Inferior parietal cortex (tissue), 1 donor: ENCODE results near the gene BIN1.
A peak's percentile ranks its signal among the peaks of the same experiment; 100 is the strongest.

ENCODE experiments used
- DNase-seq: peaks from one replicate; pipeline ENCODE4 v3.0.0-alpha.2; 2016; ENCODE audit errors: extremely low spot score

BIN1 gene

GRCh38 chr2:127058246-127058953 lies 48.6 kb downstream of the BIN1 start:
- DNase-seq, result no peak

DNA sequence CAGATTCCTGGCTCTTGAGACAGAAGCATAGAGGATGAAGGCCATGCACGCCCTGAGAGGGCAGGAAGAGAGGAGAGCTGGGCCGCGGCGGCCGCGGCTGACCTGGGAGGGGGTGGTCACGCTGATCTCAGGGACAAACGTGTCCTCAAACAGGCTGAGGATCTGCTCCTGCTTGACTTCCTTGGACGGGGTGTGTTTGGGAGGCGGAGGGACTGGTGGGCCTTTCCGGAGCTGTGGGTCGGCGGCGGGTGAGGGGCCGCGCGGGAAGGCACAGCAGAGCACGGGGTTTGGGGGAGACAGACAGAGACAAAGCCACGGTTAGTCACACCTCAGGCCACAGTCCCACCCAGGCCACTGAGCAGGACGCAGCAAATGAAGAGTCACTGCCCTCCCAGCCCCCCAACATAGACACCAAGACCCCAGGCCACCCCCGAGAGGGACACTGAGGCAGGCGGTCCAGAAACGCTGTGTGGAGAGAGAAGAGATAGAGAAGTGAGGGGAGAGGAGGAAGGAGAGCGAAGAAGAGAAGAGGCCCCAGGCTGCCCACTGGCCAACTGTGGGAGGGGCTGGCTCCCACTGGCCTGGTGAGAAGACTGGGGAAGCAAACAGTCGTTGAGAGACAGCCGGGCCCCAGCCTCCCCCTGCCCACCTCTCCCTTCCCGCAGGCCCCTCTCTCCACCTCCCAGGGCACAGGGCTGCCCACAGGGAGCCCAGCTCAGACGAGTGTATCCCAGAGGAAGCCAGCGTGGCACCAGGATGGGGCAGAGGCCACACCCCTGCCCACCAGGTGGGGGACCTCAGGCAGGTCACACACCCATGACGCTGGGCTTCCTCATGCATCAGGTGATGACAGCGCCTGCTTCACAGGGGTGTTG lies 49.3 kb downstream of the BIN1 start:
- no peak for DNase-seq

DNA sequence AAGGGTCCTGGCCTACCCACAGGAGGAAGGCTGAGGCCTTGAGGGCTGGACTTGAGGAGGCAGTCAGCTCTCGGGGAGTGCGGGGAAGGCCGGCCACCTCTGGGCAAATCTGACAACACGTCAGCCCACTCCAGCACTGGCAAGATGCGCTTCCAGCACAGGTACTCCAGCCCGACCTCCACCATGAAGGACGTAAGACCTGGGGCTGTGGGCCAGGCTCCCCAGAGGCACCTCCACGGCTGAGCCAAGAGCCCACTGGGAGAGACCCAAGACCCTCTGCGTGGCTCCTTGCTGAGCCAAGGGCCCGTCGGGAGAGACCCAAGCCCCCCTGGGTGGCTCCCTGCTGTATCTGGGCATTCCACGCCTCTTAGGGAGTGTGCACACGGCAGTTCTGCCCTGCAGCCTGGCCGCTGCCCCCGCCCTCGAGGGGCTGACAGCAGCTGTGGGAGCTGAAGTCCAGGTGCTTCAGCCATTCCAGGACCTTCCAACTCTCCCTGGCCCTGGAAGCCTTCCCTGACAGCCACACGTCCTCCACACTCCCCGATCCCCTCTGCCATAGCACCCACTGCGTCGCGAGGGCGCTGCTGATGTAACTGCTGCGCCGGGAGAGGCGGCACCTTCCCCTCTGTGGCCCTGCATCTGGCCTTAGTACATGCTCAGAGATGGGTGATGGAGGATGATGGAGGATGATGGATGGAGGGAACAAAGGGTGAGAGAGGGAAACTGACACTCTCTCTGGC lies 50.2 kb downstream of the BIN1 start:
- DNase-seq, result no peak

- DNase-seq, result no peak
Measured at GRCh38 chr2:127056086-127056485, 50.9 kb downstream of the BIN1 start.

DNA sequence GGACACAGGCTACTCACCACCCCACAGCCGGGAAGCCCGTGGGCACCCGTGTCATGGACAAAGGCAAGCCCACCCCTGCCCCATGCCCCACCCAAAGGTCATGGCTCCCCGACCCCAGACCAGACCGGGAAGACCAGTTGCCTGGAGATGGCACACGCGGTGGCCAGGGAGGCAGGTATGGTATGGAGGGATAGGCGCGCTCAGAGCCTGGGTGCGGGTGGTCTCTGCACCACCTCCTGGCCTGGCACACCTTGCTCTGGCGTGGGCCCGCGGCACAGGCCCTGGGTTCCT lies 51.2 kb downstream of the BIN1 start:
- DNase-seq, result no peak

- no peak for DNase-seq
Measured at GRCh38 chr2:127054996-127055785, 51.8 kb downstream of the BIN1 start.

GRCh38 chr2:127054604-127054930 lies 52.4 kb downstream of the BIN1 start:
- no peak for DNase-seq

- no peak for DNase-seq
Measured at GRCh38 chr2:127053731-127054603, 53.0 kb downstream of the BIN1 start.

DNA sequence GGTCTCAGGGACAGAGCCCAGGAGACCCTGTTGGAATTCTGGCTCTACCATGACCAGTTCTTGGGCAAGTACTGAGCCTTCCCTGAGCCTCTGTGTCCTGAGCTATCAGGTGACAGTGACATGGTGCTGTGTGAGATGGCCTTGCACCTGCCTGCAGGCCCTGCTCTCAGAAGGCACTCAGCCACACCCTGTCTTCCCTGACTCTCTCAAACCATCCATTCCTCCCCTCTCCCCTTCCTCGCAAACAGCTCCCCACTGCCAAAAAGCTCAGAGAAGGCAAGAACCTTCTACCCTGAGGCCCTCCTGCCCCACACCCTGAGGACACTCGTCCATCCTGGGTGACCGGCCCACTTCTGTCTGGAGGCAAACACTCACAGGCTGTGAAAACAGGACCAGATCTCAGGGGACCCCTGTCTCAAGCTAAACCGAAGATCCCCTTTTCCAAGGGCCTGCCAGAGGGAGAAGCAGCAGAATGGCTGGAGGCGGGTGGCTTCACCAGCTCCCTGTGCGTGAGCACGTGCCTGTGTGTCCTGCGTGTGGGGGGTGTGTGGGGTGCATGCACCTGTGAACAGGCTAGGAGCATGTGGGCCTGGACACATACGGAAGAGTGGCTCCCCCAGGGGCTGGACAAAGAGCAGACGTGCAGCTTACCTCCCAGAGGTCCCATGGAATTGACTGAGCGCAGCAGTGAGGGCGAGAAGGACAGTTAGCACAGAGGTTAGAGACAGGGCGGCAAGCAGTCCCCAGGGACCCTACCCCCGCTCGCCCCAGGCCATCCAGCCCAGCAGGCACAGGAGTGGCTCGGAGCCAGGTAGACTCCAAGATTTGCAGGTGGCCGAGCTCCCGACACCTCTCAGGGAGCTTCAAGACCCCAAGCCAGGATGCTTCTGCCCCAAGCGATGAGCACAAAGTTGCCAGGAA lies 53.9 kb downstream of the BIN1 start:
- no peak for DNase-seq

DNA sequence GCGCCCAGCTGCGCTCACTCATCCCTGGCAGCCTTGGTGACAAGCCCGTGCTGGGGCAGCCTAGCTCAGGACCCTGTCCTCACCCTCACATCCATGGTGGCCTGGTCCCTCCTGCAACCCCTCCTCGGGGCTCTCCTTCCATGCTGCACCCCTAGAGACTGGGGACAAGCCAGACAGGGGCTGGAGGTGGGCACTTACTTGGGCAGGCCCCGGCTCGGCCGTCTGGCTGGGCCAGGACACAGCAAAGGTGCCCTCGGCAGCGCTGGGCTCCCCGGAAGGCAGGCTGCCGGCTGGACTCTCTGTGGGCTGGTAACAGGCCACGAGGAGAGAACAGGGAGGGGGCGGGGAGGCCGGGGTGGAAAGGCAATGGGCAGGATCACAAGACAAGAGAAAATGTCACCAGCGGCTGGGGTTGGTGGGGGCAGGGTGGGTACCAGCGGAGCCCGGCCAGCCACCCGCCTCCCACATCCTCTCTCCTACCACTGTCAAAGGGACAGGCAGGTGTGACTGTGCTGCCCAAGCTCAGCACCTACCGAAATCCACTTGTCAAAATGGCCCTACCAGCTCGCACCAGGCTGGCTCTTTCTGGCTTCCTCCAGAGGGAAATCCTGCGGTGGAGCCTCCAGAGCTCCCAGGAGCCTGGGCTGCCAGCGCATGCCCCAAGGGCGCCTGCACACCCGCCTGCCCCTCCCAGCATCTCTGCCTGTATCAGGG lies 54.7 kb downstream of the BIN1 start:
- no peak for DNase-seq

- no peak for DNase-seq
Measured at GRCh38 chr2:127051116-127052056, 55.6 kb downstream of the BIN1 start.

- DNase-seq, result no peak
Measured at GRCh38 chr2:127050803-127051115, 56.2 kb downstream of the BIN1 start.

GRCh38 chr2:127049927-127050802 lies 56.8 kb downstream of the BIN1 start:
- DNase-seq, result peak; percentile 68

GRCh38 chr2:127048969-127049897 lies 57.7 kb downstream of the BIN1 start:
- DNase-seq, result no peak

DNA sequence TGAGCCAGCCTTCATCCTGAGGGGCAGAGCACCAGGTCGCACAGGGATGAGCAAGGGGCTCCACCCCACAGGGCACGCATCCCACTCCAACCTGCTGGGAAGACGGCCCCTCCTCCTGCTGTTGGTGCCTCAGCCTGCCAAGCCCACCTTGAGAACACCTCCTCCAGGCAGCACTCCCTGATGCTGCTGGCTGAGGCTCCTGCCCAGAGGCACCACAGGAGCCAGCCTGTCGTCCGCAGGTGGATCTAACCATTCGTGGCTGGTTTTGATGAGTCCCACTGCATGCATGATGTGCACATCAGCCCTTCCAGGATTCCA lies 58.4 kb downstream of the BIN1 start:
- DNase-seq, result no peak
